Prostate gland (tissue), 2 donors: ENCODE data around the gene ITPR2. TPM values are rescaled to one million over a fixed set of nuclear protein-coding genes. Genes with fewer than 3 reads are reported as not detected.

Experiments used
- DNase-seq: peaks from one replicate; pipeline ENCODE4 v3.0.0-alpha.2; 2019; ENCODE audit warnings: low spot score
- H3K27ac ChIP-seq, 2 donors: fragments of 200-600 bp; sonication (generic); 2 replicates each; pipeline ENCODE4 v1.5.1; 2017 to 2019
- H3K27me3 ChIP-seq: fragments of 200-600 bp; sonication (generic); replicated peaks from 2 replicates; pipeline ENCODE4 v1.5.1; 2019; ENCODE audit not compliant: insufficient read depth
- H3K36me3 ChIP-seq, 2 donors: fragments of 200-600 bp; sonication (generic); 1 replicate in 1 of 2; 2 replicates in 1 of 2; pipeline versions ENCODE4 v1.5.1 to v1.8.1; 2017 to 2019
- H3K4me1 ChIP-seq: fragments of 200-600 bp; sonication (generic); replicated peaks from 2 replicates; pipeline ENCODE4 v1.5.1; 2019
- H3K4me3 ChIP-seq, 2 donors: fragments of 200-600 bp; sonication (generic); 2 replicates each; pipeline ENCODE4 v1.5.1; 2017 to 2019
- H3K9me3 ChIP-seq: fragments of 200-600 bp; sonication (generic); 2 replicates; pipeline ENCODE4 v1.5.1; 2017
- CTCF ChIP-seq, 4 experiments: fragments of 200-600 bp in 2 of 4; fragments of 450-650 bp in 2 of 4; sonication (generic) in 2 of 4; IDR thresholded peaks; 1 replicate in 3 of 4; 2 replicates in 1 of 4; pipeline ENCODE4 v1.5.1; 2016 to 2019; ENCODE audit warnings: antibody characterized with exemption in 4 of 4, mild to moderate bottlenecking in 2 of 4, moderate library complexity in 2 of 4
- POLR2A ChIP-seq: fragments of 450-650 bp; IDR thresholded peaks from one replicate; pipeline ENCODE4 v1.6.1; 2016; ENCODE audit warnings: antibody characterized with exemption, mild to moderate bottlenecking
- POLR2AphosphoS5 ChIP-seq: sonication (generic); formaldehyde crosslinking; IDR thresholded peaks from one replicate; pipeline ENCODE4 v1.6.1; 2017; ENCODE audit warnings: antibody characterized with exemption
- WGBS: methylation state at CpG from one replicate; pipeline ENCODE4 v1.1.5; 2018; 5-methylcytosine and 5-hydroxymethylcytosine counted together
- intact Hi-C: fragments of 100-400 bp; cut with DNase I; formaldehyde crosslinking; loops from one replicate; pipeline ENCODE4 v1.14.2; 2022
- total RNA-seq, 2 donors: library from RNA; depleted of rRNA; stranded (reverse); fragments of >200 nt; gene quantifications; one replicate each; pipeline ENCODE4 v1.1.0, GENCODE V29; 2016

Gene ITPR2
- total RNA-seq, 2 donors from 2014 or later, result 30.0 to 44.4 TPM

GRCh38 chr12:26689281-26689841 lies 143.6 kb downstream of the ITPR2 start:
- Histone ChIP-seq H3K36me3 (peaks cover 0 to 4% of the 10 kb centered on the region in 2 donors), H3K27ac (no peak overlapping the region), H3K4me3 (no peak overlapping the region), H3K4me1 (no peaks in the 10 kb centered on the region), H3K9me3 (no peaks in the 10 kb centered on the region), H3K27me3 (no peaks in the 10 kb centered on the region)
- TF ChIP-seq POLR2AphosphoS5, result no peak
- no peak for TF ChIP-seq POLR2A
- no peak for TF ChIP-seq CTCF (IDR thresholded peaks at IDR 0.05)
- 81% methylated on average over 6 of the region's 6 CpGs for WGBS
- intact Hi-C loops, result no loop called here
- no peak for DNase-seq

- H3K9me3 ChIP-seq, result no peaks in the 10 kb centered on the region
- H3K27me3 ChIP-seq, result no peaks in the 10 kb centered on the region
- 96% methylated on average over 1 of the region's 1 CpG for WGBS
- intact Hi-C loops, result no loop called here
- no peaks in the 10 kb centered on the region for H3K4me1 ChIP-seq
- peaks cover 0 to 4% of the 10 kb centered on the region in 2 donors for H3K36me3 ChIP-seq
- H3K4me3 ChIP-seq, result no peak overlapping the region
- no peak overlapping the region for H3K27ac ChIP-seq
- DNase-seq, result no peak
- TF ChIP-seq POLR2A (no peak), POLR2AphosphoS5 (no peak), CTCF (IDR thresholded peaks at IDR 0.05) (no peak)
These were observed 144.6 kb downstream of the ITPR2 start for GRCh38 chr12:26688344-26688904.

GRCh38 chr12:26686408-26686807 lies 146.6 kb downstream of the ITPR2 start:
- H3K4me3 ChIP-seq, result no peak overlapping the region
- no peak overlapping the region for H3K27ac ChIP-seq
- peaks cover 0 to 4% of the 10 kb centered on the region in 2 donors for H3K36me3 ChIP-seq
- intact Hi-C loops, result no loop called here
- H3K9me3 ChIP-seq, result no peaks in the 10 kb centered on the region
- no peaks in the 10 kb centered on the region for H3K27me3 ChIP-seq
- TF ChIP-seq POLR2A, result no peak
- H3K4me1 ChIP-seq, result no peaks in the 10 kb centered on the region
- 35% methylated on average over 4 of the region's 4 CpGs for WGBS
- no peak for DNase-seq

- H3K4me3 ChIP-seq, result no peak overlapping the region
- no peaks in the 10 kb centered on the region for H3K9me3 ChIP-seq
- no peak overlapping the region for H3K27ac ChIP-seq
- no peaks in the 10 kb centered on the region for H3K27me3 ChIP-seq
- intact Hi-C loops, result no loop called here
- TF ChIP-seq CTCF (IDR thresholded peaks at IDR 0.05) (no peak), POLR2A (no peak), POLR2AphosphoS5 (no peak)
- DNase-seq, result no peak
- H3K36me3 ChIP-seq, result peaks cover 0 to 4% of the 10 kb centered on the region in 2 donors
- no peaks in the 10 kb centered on the region for H3K4me1 ChIP-seq
These were observed 148.9 kb downstream of the ITPR2 start for GRCh38 chr12:26684101-26684500.

- TF ChIP-seq POLR2A (no peak), CTCF (IDR thresholded peaks at IDR 0.05) (no peak), POLR2AphosphoS5 (no peak)
- Histone ChIP-seq H3K27ac (no peak overlapping the region), H3K4me3 (no peak overlapping the region), H3K4me1 (no peaks in the 10 kb centered on the region), H3K36me3 (peaks cover 0 to 4% of the 10 kb centered on the region in 2 donors), H3K27me3 (no peaks in the 10 kb centered on the region), H3K9me3 (no peaks in the 10 kb centered on the region)
- intact Hi-C loops, result no loop called here
- WGBS, result 79% methylated on average over 5 of the region's 5 CpGs
- no peak for DNase-seq
These were observed 149.6 kb downstream of the ITPR2 start for GRCh38 chr12:26683443-26683842.
